Liver (tissue), 9 donors: Measurements from ENCODE around the gene TTLL5. TPM values are rescaled to one million over a fixed set of nuclear protein-coding genes. Genes with fewer than 3 reads are reported as not detected.

Source experiments
- DNase-seq: peaks from one replicate; pipeline ENCODE4 v3.0.0-alpha.2; 2017; ENCODE audit warnings: low spot score
- H3K27ac ChIP-seq, 2 donors: one replicate each; pipeline ENCODE4 v1.7.0; 2013; ENCODE audit warnings: inconsistent platforms in 2 of 2, low read length in 2 of 2, control low read depth in 1 of 2, low read depth in 1 of 2, mild to moderate bottlenecking in 1 of 2
- H3K27me3 ChIP-seq, 4 donors: one replicate each; pipeline versions ENCODE4 v1.6.1 to v1.7.0; 2013; ENCODE audit warnings: low read length in 3 of 4, inconsistent platforms in 1 of 4, mild to moderate bottlenecking in 1 of 4, moderate library complexity in 1 of 4; ENCODE audit not compliant: control insufficient read depth in 4 of 4, insufficient read depth in 4 of 4
- H3K36me3 ChIP-seq, 4 donors: one replicate each; pipeline versions ENCODE4 v1.6.1 to v1.7.0; 2013; ENCODE audit warnings: low read length in 3 of 4, mild to moderate bottlenecking in 3 of 4, low read depth in 1 of 4, moderate library complexity in 1 of 4; ENCODE audit not compliant: control insufficient read depth in 4 of 4, insufficient read depth in 3 of 4
- H3K4me1 ChIP-seq, 4 donors: one replicate each; pipeline versions ENCODE4 v1.6.1 to v1.7.0; 2013; ENCODE audit warnings: low read length in 3 of 4, mild to moderate bottlenecking in 3 of 4, moderate library complexity in 1 of 4; ENCODE audit not compliant: control insufficient read depth in 4 of 4, insufficient read depth in 4 of 4
- H3K4me3 ChIP-seq, 3 donors: one replicate each; pipeline versions ENCODE4 v1.6.1 to v1.7.0; 2013; ENCODE audit warnings: low read length in 3 of 3, control low read depth in 1 of 3, low read depth in 1 of 3, mild to moderate bottlenecking in 1 of 3
- H3K9ac ChIP-seq, 2 donors: one replicate each; pipeline ENCODE4 v1.7.0; 2013; ENCODE audit warnings: low read length in 2 of 2, mild to moderate bottlenecking in 2 of 2, moderate library complexity in 2 of 2, control low read depth in 1 of 2, low read depth in 1 of 2
- H3K9me3 ChIP-seq, 4 donors: one replicate each; pipeline versions ENCODE4 v1.6.1 to v1.7.0; 2013; ENCODE audit warnings: low read length in 3 of 4; ENCODE audit not compliant: control insufficient read depth in 4 of 4
- ATF3 ChIP-seq: IDR thresholded peaks from 2 replicates; pipeline ENCODE4 v1.6.1; 2016; ENCODE audit warnings: antibody characterized with exemption
- CTCF ChIP-seq: fragments of 150-350 bp; IDR thresholded peaks from 2 replicates; pipeline ENCODE4 v1.5.1; 2017; ENCODE audit warnings: improper control_type of control experiment, low read depth, low read length; ENCODE audit not compliant: missing input control
- EGR1 ChIP-seq, 2 donors: IDR thresholded peaks; 2 replicates each; pipeline ENCODE4 v1.6.1; 2016 to 2018; ENCODE audit warnings: antibody characterized with exemption in 2 of 2, low read depth in 2 of 2
- FOXA1 ChIP-seq: IDR thresholded peaks from 2 replicates; pipeline ENCODE4 v1.6.1; 2016; ENCODE audit warnings: antibody characterized with exemption
- FOXA2 ChIP-seq: IDR thresholded peaks from 2 replicates; pipeline ENCODE4 v1.6.1; 2016; ENCODE audit warnings: antibody characterized with exemption
- GABPA ChIP-seq, 2 donors: IDR thresholded peaks in 1 of 2; conservative IDR thresholded peaks in 1 of 2; 2 replicates each; pipeline ENCODE4 v1.6.1; 2016; ENCODE audit warnings: antibody characterized with exemption in 2 of 2, mild to moderate bottlenecking in 1 of 2, moderate library complexity in 1 of 2
- HNF4A ChIP-seq, 2 donors: conservative IDR thresholded peaks; 2 replicates each; pipeline ENCODE4 v1.6.1; 2016; ENCODE audit warnings: antibody characterized with exemption in 2 of 2, mild to moderate bottlenecking in 2 of 2
- HNF4G ChIP-seq: IDR thresholded peaks from 2 replicates; pipeline ENCODE4 v1.6.1; 2016; ENCODE audit warnings: antibody characterized with exemption
- JUND ChIP-seq, 2 donors: IDR thresholded peaks; 2 replicates each; pipeline ENCODE4 v1.6.1; 2016; ENCODE audit warnings: antibody characterized with exemption in 2 of 2
- MAX ChIP-seq: IDR thresholded peaks from 2 replicates; pipeline ENCODE4 v1.6.1; 2016; ENCODE audit warnings: antibody characterized with exemption
- NR2F2 ChIP-seq: IDR thresholded peaks from 2 replicates; pipeline ENCODE4 v1.6.1; 2016; ENCODE audit warnings: antibody characterized with exemption
- RAD21 ChIP-seq, 2 donors: IDR thresholded peaks; 2 replicates each; pipeline ENCODE4 v1.6.1; 2016; ENCODE audit warnings: antibody characterized with exemption in 2 of 2, mild to moderate bottlenecking in 2 of 2
- REST ChIP-seq: IDR thresholded peaks from 2 replicates; pipeline ENCODE4 v1.6.1; 2016; ENCODE audit warnings: antibody characterized with exemption, mild to moderate bottlenecking
- RXRA ChIP-seq, 2 donors: IDR thresholded peaks; 2 replicates each; pipeline ENCODE4 v1.6.1; 2017 to 2018; ENCODE audit warnings: antibody characterized with exemption in 2 of 2, mild to moderate bottlenecking in 1 of 2
- SP1 ChIP-seq: IDR thresholded peaks from 2 replicates; pipeline ENCODE4 v1.6.1; 2018; ENCODE audit warnings: antibody characterized with exemption, mild to moderate bottlenecking
- TAF1 ChIP-seq: conservative IDR thresholded peaks from 2 replicates; pipeline ENCODE4 v1.6.1; 2016; ENCODE audit warnings: antibody characterized with exemption, mild to moderate bottlenecking
- YY1 ChIP-seq: IDR thresholded peaks from 2 replicates; pipeline ENCODE4 v1.6.1; 2016; ENCODE audit warnings: antibody characterized with exemption, mild to moderate bottlenecking
- ZBTB33 ChIP-seq: IDR thresholded peaks from 2 replicates; pipeline ENCODE4 v1.6.1; 2016; ENCODE audit warnings: antibody characterized with exemption
- WGBS: extraction: QIAGEN DNeasy Blood & Tissue Kit; methylation state at CpG from one replicate; pipeline ENCODE4 v1.1.7; 2013; 5-methylcytosine and 5-hydroxymethylcytosine counted together
- polyA plus RNA-seq, 2 donors: library from polyadenylated mRNA; stranded (reverse) in 1 of 2; unstranded in 1 of 2; fragments of 200-250 nt in 1 of 2; fragments of >200 nt in 1 of 2; fragmentation: Nextera tagmentation in 1 of 2; extraction: Ambion mirVana in 1 of 2; gene quantifications; one replicate each; pipeline versions ENCODE4 v1.2.1 to v1.2.3, GENCODE V29; 2013 to 2015
- total RNA-seq, 2 donors: library from RNA; depleted of rRNA; stranded (reverse); fragments of >200 nt; gene quantifications; one replicate each; pipeline ENCODE4 v1.2.3, GENCODE V29; 2014
- donor health status: healthy.
- donor health status: healthy.
- donor health status: healthy.
- donor health status: healthy.
- donor health status: healthy.

TTLL5 gene
- total and polyA plus RNA-seq, 4 donors: 4.3 to 14.2 (median 9.8) TPM

GRCh38 chr14:75904311-75904710 lies 243.3 kb downstream of the TTLL5 start (continued):
- TF ChIP-seq ATF3: no peak
- TF ChIP-seq CTCF: no peak

- no peaks in the 10 kb centered on the region for H3K4me1 ChIP-seq
- DNase-seq: no peak
- 64% methylated on average over 7 of the region's 7 CpGs for WGBS
- H3K9me3 ChIP-seq: no peaks in the 10 kb centered on the region
- no peak overlapping the region for H3K9ac ChIP-seq
- no peak overlapping the region for H3K27ac ChIP-seq
- no peaks in the 10 kb centered on the region for H3K27me3 ChIP-seq
- TF ChIP-seq FOXA2 (no peak), HNF4G (no peak), JUND (IDR thresholded peaks at IDR 0.05) (no peak), RXRA (IDR thresholded peaks at IDR 0.05) (no peak), YY1 (no peak), TAF1 (no peak), MAX (no peak), NR2F2 (no peak), RAD21 (IDR thresholded peaks at IDR 0.05) (no peak), SP1 (no peak), ZBTB33 (no peak), CTCF (no peak), FOXA1 (no peak), GABPA (IDR thresholded peaks at IDR 0.05 in 1 of 2, conservative IDR thresholded peaks at IDR 0.05 in 1 of 2) (no peak), REST (no peak), HNF4A (conservative IDR thresholded peaks at IDR 0.05) (no peak), ATF3 (no peak), EGR1 (IDR thresholded peaks at IDR 0.05; ENCODE audit: low read depth in 2 of 2) (no peak)
- no peak overlapping the region for H3K4me3 ChIP-seq
- peaks cover 0 to 2% (median 0%) of the 10 kb centered on the region in 4 donors for H3K36me3 ChIP-seq
Observed at GRCh38 chr14:75905147-75905904, 244.3 kb downstream of the TTLL5 start.
